Panc1 (cell line): ENCODE data around the gene HBP1. TPM values are rescaled to one million over a fixed set of nuclear protein-coding genes. Genes with fewer than 3 reads are reported as not detected.

Experiments
- ATAC-seq: fragments of 200-7000 bp; cut with Tn5 transposase; 2 replicates; pipeline ENCODE4 v1.9.1; 2020; ENCODE audit warnings: mild to moderate bottlenecking, moderate library complexity
- BruUV-seq: library from RNA; stranded (reverse); fragments of 400-500 nt; replicated peaks from 2 replicates; lab custom pipeline; 2021; lab: Mats Ljungman, UMichigan
- CTCF ChIA-PET: fragments of 300-600 bp; sonication (Branson Sonifier 250); formaldehyde crosslinking; loops from one replicate; lab custom pipeline; 2022; ENCODE audit warnings: antibody characterized with exemption; lab: Charles Lee
- POLR2A ChIA-PET: fragments of 300-600 bp; sonication (Branson Sonifier 250); formaldehyde crosslinking; loops from one replicate; lab custom pipeline; 2022; ENCODE audit warnings: antibody characterized with exemption; lab: Charles Lee
- DNase-seq: peaks from one replicate; pipeline ENCODE4 v3.0.0-alpha.2; 2010; ENCODE audit warnings: low read depth, low spot score
- H3K27ac ChIP-seq: 2 replicates; pipeline ENCODE4 v1.5.1; 2011; ENCODE audit warnings: mild to moderate bottlenecking, low read length, inconsistent platforms
- H3K27me3 ChIP-seq: fragments of 200-500 bp; sonication (Bioruptor generic); 2 replicates; pipeline ENCODE4 v1.6.0; 2014; ENCODE audit warnings: low read length, inconsistent platforms; ENCODE audit not compliant: control insufficient read depth, insufficient read depth
- H3K36me3 ChIP-seq: fragments of 200-500 bp; sonication (Bioruptor generic); 2 replicates; pipeline ENCODE4 v1.5.1; 2014; ENCODE audit warnings: inconsistent platforms, mild to moderate bottlenecking, low read length, moderate library complexity; ENCODE audit not compliant: control insufficient read depth, insufficient read depth
- H3K4me1 ChIP-seq: 2 replicates; pipeline ENCODE4 v1.5.1; 2011; ENCODE audit warnings: inconsistent platforms, mild to moderate bottlenecking, low read length, moderate library complexity; ENCODE audit not compliant: control insufficient read depth, insufficient read depth
- H3K4me3 ChIP-seq, 2 experiments: 2 replicates each; pipeline ENCODE4 v1.5.1; 2011 to 2012; ENCODE audit warnings: low read depth in 2 of 2, low read length in 2 of 2, mild to moderate bottlenecking in 2 of 2, inconsistent platforms in 1 of 2, moderate library complexity in 1 of 2
- H3K9me3 ChIP-seq: fragments of 200-500 bp; sonication (Bioruptor generic); 2 replicates; pipeline ENCODE4 v1.5.1; 2014; ENCODE audit warnings: low read depth, mild to moderate bottlenecking, inconsistent platforms, low read length, moderate library complexity; ENCODE audit not compliant: control insufficient read depth, insufficient read depth
- CTCF ChIP-seq: fragments of 450-650 bp; IDR thresholded peaks from 2 replicates; pipeline ENCODE4 v1.5.1; 2017; ENCODE audit warnings: mild to moderate bottlenecking
- POLR2AphosphoS5 ChIP-seq: IDR thresholded peaks from 2 replicates; pipeline ENCODE4 v1.6.1; 2012; ENCODE audit warnings: mild to moderate bottlenecking, low read depth, low read length, moderate library complexity
- SIN3A ChIP-seq: IDR thresholded peaks from 2 replicates; pipeline ENCODE4 v1.6.1; 2012; ENCODE audit warnings: low read depth, mild to moderate bottlenecking, low read length, moderate library complexity, borderline replicate concordance; ENCODE audit not compliant: insufficient read depth
- TCF7L2 ChIP-seq: IDR thresholded peaks from 2 replicates; pipeline ENCODE4 v1.6.1; 2011; ENCODE audit warnings: mild to moderate bottlenecking, low read depth, low read length, inconsistent platforms
- in situ Hi-C: cut with HindIII; loops from 2 replicates; pipeline ENCODE4 v1.10.0; 2016; ENCODE audit warnings: low sequenced_read_pairs, low pct_unique_long_range_greater_than_20kb
- intact Hi-C: fragments of 100-400 bp; cut with micrococcal nuclease; formaldehyde crosslinking; loops from one replicate; pipeline ENCODE4 v1.10.0; 2022; ENCODE audit not compliant: unreplicated experiment
- total RNA-seq: library from RNA; stranded (reverse); gene quantifications from one replicate; pipeline ENCODE4 v1.2.1, GENCODE V29; 2021; ENCODE audit not compliant: unreplicated experiment
- TF ChIP-seq, protein P1 (sequence below), 2 experiments: IDR thresholded peaks; 2 replicates each; pipeline ENCODE4 v1.6.1; 2011 to 2012; ENCODE audit warnings: low read depth in 2 of 2, control low read depth in 1 of 2, low read length in 1 of 2, mild to moderate bottlenecking in 1 of 2, moderate library complexity in 1 of 2; ENCODE audit not compliant: insufficient read depth in 1 of 2

HBP1 gene
- total RNA-seq, 1 experiment from 2014 or later, result 28.1 TPM

GRCh38 chr7:107201795-107202450, 33.1 kb downstream of the HBP1 start:
- DNase-seq, result peak; percentile 42
- no peak overlapping the region for H3K4me3 ChIP-seq
- no peaks in the 10 kb centered on the region for H3K27me3 ChIP-seq
- CTCF ChIA-PET, result interaction anchor here (0.6 to 0.7 kb wide), 2 partner anchors 230 to 1718 kb away, joined by 3 read pairs; no protein-coding TSS in a partner anchor
- ATAC-seq, result peak; percentile 91
- TSS peak; percentile 45 for BruUV-seq
- TF ChIP-seq CTCF (peak; percentile 73), POLR2AphosphoS5 (no peak)
- in situ Hi-C loops (no loop called here), intact Hi-C loops (loop anchor here (2.0 to 10.0 kb wide), 3 partner anchors 299 to 673 kb away; no protein-coding TSS in a partner anchor)
- H3K36me3 ChIP-seq, result peaks cover 12% of the 10 kb centered on the region
- POLR2A ChIA-PET, result no interaction called here
- no peaks in the 10 kb centered on the region for H3K4me1 ChIP-seq
- H3K27ac ChIP-seq, result no peak overlapping the region
- H3K9me3 ChIP-seq, result no peaks in the 10 kb centered on the region

DNA sequence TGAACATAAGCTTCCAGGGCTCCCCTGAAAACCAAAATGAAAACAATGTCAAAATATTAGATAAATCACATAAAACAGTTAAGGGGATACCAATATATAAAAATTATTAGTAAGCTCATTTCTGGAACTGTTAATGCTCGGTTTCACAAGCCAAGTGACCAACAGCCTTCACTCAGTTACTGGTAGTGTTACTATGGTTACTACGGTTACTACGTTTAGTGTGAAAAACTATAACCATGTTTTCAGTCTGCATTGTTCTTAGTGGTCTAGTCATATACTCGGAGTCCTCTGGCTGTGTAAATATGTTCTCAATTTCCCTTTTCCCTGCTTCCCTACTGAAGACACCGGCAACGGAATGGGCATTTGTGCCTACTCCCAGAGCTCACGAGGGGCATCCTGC, 34.8 kb downstream of the HBP1 start:
- ChIA-PET POLR2A (no interaction called here), CTCF (no interaction called here)
- intact Hi-C loops (loop anchor here (2.0 to 10.0 kb wide), 3 partner anchors 297 to 671 kb away; no protein-coding TSS in a partner anchor), in situ Hi-C loops (no loop called here)
- H3K36me3 ChIP-seq, result peaks cover 11% of the 10 kb centered on the region
- no peaks in the 10 kb centered on the region for H3K4me1 ChIP-seq
- ATAC-seq, result no peak
- no peaks in the 10 kb centered on the region for H3K9me3 ChIP-seq
- H3K27ac ChIP-seq, result no peak overlapping the region
- no peak for TF ChIP-seq POLR2AphosphoS5
- TF ChIP-seq SIN3A, result no peak
- no peak for TF ChIP-seq CTCF
- TF ChIP-seq, protein P1, sequence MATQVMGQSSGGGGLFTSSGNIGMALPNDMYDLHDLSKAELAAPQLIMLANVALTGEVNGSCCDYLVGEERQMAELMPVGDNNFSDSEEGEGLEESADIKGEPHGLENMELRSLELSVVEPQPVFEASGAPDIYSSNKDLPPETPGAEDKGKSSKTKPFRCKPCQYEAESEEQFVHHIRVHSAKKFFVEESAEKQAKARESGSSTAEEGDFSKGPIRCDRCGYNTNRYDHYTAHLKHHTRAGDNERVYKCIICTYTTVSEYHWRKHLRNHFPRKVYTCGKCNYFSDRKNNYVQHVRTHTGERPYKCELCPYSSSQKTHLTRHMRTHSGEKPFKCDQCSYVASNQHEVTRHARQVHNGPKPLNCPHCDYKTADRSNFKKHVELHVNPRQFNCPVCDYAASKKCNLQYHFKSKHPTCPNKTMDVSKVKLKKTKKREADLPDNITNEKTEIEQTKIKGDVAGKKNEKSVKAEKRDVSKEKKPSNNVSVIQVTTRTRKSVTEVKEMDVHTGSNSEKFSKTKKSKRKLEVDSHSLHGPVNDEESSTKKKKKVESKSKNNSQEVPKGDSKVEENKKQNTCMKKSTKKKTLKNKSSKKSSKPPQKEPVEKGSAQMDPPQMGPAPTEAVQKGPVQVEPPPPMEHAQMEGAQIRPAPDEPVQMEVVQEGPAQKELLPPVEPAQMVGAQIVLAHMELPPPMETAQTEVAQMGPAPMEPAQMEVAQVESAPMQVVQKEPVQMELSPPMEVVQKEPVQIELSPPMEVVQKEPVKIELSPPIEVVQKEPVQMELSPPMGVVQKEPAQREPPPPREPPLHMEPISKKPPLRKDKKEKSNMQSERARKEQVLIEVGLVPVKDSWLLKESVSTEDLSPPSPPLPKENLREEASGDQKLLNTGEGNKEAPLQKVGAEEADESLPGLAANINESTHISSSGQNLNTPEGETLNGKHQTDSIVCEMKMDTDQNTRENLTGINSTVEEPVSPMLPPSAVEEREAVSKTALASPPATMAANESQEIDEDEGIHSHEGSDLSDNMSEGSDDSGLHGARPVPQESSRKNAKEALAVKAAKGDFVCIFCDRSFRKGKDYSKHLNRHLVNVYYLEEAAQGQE (IDR thresholded peaks at IDR 0.05; ENCODE audit: insufficient read depth in 1 of 2, low read depth in 2 of 2, low read length in 1 of 2), result no peak
- TF ChIP-seq TCF7L2, result no peak
- no peak for DNase-seq
- no peaks in the 10 kb centered on the region for H3K27me3 ChIP-seq
- H3K4me3 ChIP-seq, result no peak overlapping the region
- no TSS peak for BruUV-seq
